ENCODE measurements around the gene AAK1.

The AAK1 gene

GRCh38 chr2:69638630-69639029, 4.9 kb downstream of the AAK1 start:
- no peak overlapping the region for H2AFZ ChIP-seq (ENCODE audit: low read depth, low read length, severe bottlenecking)
- no peak overlapping the region for H3K27ac ChIP-seq (ENCODE audit: low read depth, low read length)
- no peaks in the 10 kb centered on the region for H3K36me3 ChIP-seq (ENCODE audit: low read length)
- no peak overlapping the region for H3K4me3 ChIP-seq (ENCODE audit: insufficient read depth, low read length, poor library complexity, severe bottlenecking)
- H3F3A ChIP-seq (ENCODE audit: insufficient read depth): no peaks in the 10 kb centered on the region; the same call in 1 of the 2 replicates
- no peak overlapping the region for H3K9ac ChIP-seq (ENCODE audit: low read length)
- no peaks in the 10 kb centered on the region for H4K20me1 ChIP-seq (ENCODE audit: low read depth, low read length)
- H3K9me2 ChIP-seq (replicated peaks; ENCODE audit: insufficient read depth, low read length): no peaks in the 10 kb centered on the region
- no peaks in the 10 kb centered on the region for H3K9me3 ChIP-seq (ENCODE audit: insufficient read depth, low read length)
- H3K4me2 ChIP-seq (ENCODE audit: low read depth, low read length, poor library complexity, severe bottlenecking): no peak overlapping the region
- TF ChIP-seq EZH2phosphoT487 (conservative IDR thresholded peaks at IDR 0.05; ENCODE audit: low read length) (no peak), CTCF (IDR thresholded peaks at IDR 0.05; ENCODE audit: insufficient read depth, low read length, poor library complexity, severe bottlenecking) (no peak)
- H3K27me3 ChIP-seq (ENCODE audit: low read length): no peaks in the 10 kb centered on the region
- no peaks in the 10 kb centered on the region for H3K79me2 ChIP-seq (ENCODE audit: insufficient read depth, low read length)

- Histone ChIP-seq H3K9ac (ENCODE audit: low read length) (no peak overlapping the region), H2AFZ (ENCODE audit: low read depth, low read length, severe bottlenecking) (no peak overlapping the region), H3K36me3 (ENCODE audit: low read length) (no peaks in the 10 kb centered on the region), H3K9me3 (ENCODE audit: insufficient read depth, low read length) (no peaks in the 10 kb centered on the region), H3K79me2 (ENCODE audit: insufficient read depth, low read length) (no peaks in the 10 kb centered on the region), H4K20me1 (ENCODE audit: low read depth, low read length) (no peaks in the 10 kb centered on the region), H3F3A (ENCODE audit: insufficient read depth) (no peaks in the 10 kb centered on the region; the same call in 1 of the 2 replicates), H3K27me3 (ENCODE audit: low read length) (no peaks in the 10 kb centered on the region), H3K27ac (ENCODE audit: low read depth, low read length) (no peak overlapping the region), H3K4me2 (ENCODE audit: low read depth, low read length, poor library complexity, severe bottlenecking) (no peak overlapping the region), H3K4me3 (ENCODE audit: insufficient read depth, low read length, poor library complexity, severe bottlenecking) (no peak overlapping the region), H3K9me2 (replicated peaks; ENCODE audit: insufficient read depth, low read length) (no peaks in the 10 kb centered on the region)
- TF ChIP-seq CTCF (IDR thresholded peaks at IDR 0.05; ENCODE audit: insufficient read depth, low read length, poor library complexity, severe bottlenecking) (no peak), EZH2phosphoT487 (conservative IDR thresholded peaks at IDR 0.05; ENCODE audit: low read length) (no peak)
Measured at GRCh38 chr2:69637923-69638322, 5.6 kb downstream of the AAK1 start.

DNA sequence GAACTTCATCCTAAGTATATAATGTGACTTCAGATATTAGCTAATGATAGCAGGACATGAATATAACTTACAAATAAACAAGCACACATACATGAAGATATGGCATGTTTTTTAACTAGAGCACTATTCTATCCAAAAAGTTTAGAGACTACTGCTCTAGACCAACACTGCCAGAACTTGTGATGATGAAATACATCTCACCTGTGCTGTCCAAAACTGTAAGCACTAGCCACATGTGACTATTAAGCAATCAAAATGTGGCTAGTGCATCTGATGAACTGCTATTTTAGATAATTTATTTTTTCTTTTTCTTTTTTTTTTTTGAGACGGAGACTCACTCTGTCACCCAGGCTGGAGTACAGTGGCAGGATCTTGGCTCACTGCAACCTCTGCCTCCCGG, 7.1 kb downstream of the AAK1 start:
- Histone ChIP-seq H3K36me3 (ENCODE audit: low read length) (no peaks in the 10 kb centered on the region), H3K4me2 (ENCODE audit: low read depth, low read length, poor library complexity, severe bottlenecking) (no peak overlapping the region), H3K9ac (ENCODE audit: low read length) (no peak overlapping the region), H3K79me2 (ENCODE audit: insufficient read depth, low read length) (no peaks in the 10 kb centered on the region), H3K27ac (ENCODE audit: low read depth, low read length) (no peak overlapping the region), H3K9me3 (ENCODE audit: insufficient read depth, low read length) (no peaks in the 10 kb centered on the region), H3K27me3 (ENCODE audit: low read length) (no peaks in the 10 kb centered on the region), H3F3A (ENCODE audit: insufficient read depth) (no peaks in the 10 kb centered on the region), H2AFZ (ENCODE audit: low read depth, low read length, severe bottlenecking) (no peak overlapping the region), H3K9me2 (replicated peaks; ENCODE audit: insufficient read depth, low read length) (no peaks in the 10 kb centered on the region), H3K4me3 (ENCODE audit: insufficient read depth, low read length, poor library complexity, severe bottlenecking) (no peak overlapping the region), H4K20me1 (ENCODE audit: low read depth, low read length) (no peaks in the 10 kb centered on the region)
- no peak for TF ChIP-seq EZH2phosphoT487 (conservative IDR thresholded peaks at IDR 0.05; ENCODE audit: low read length)
- no peak for TF ChIP-seq CTCF (IDR thresholded peaks at IDR 0.05; ENCODE audit: insufficient read depth, low read length, poor library complexity, severe bottlenecking)
